ENCODE measurements around the gene MARCHF10.

The MARCHF10 gene

GRCh38 chr17:62753562-62753961 is 54.6 kb downstream of the MARCHF10 start:
- Mint-ChIP-seq H3K36me3 (ENCODE audit: insufficient read depth) (peaks cover 5% of the 10 kb centered on the region), H3K27ac (ENCODE audit: low read depth) (peak overlapping the region; percentile 10), H3K4me1 (no peaks in the 10 kb centered on the region), H3K27me3 (peaks cover 9% of the 10 kb centered on the region), H3K4me3 (no peak overlapping the region), H3K9me3 (no peaks in the 10 kb centered on the region)
- DNase-seq (ENCODE audit: low spot score in 2 of 2) = no peak
- no peak for ATAC-seq (replicated peaks; ENCODE audit: extremely low read depth, poor library complexity, severe bottlenecking)

DNA sequence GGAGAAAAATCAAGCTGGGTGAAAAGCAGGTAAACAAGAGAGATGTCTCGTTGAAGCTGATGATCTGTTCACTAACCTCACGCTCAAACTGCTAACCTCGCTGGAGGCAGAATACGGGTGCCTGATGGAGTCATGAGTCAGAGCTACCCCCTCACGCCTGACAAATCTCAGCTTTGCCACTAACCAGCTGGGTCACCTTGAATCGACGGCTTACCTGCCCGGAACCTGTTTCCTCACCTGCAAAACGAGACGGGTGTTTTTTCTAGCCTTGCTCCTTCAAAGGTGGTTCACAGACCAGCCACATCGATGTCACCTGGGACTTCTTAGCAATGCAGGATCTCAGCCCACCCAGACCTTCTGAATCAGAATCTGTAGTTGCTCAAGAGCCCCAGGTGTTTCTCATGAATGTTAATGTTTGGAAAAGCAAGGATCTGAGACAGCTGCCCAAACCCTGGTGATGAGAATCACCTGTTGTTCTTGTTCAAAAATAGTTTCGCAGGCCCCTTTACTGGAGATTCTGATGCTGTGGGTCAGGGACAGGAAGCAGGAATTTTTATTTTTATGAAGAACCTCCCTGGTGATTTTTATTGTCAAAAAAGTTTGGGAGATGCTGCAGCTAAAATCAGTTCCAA is 56.9 kb downstream of the MARCHF10 start:
- Mint-ChIP-seq H3K27me3 (peaks cover 10% of the 10 kb centered on the region), H3K27ac (ENCODE audit: low read depth) (no peak overlapping the region), H3K36me3 (ENCODE audit: insufficient read depth) (peaks cover 5% of the 10 kb centered on the region), H3K4me3 (no peak overlapping the region), H3K9me3 (no peaks in the 10 kb centered on the region), H3K4me1 (no peaks in the 10 kb centered on the region)
- DNase-seq (ENCODE audit: low spot score in 2 of 2) = no peak
- no peak for ATAC-seq (replicated peaks; ENCODE audit: extremely low read depth, poor library complexity, severe bottlenecking)

- H3K4me3 Mint-ChIP-seq = no peak overlapping the region
- H3K27me3 Mint-ChIP-seq = peaks cover 15% of the 10 kb centered on the region
- no peaks in the 10 kb centered on the region for H3K9me3 Mint-ChIP-seq
- H3K27ac Mint-ChIP-seq (ENCODE audit: low read depth) = no peak overlapping the region
- ATAC-seq (replicated peaks; ENCODE audit: extremely low read depth, poor library complexity, severe bottlenecking) (no peak), DNase-seq (ENCODE audit: low spot score in 2 of 2) (no peak)
- H3K4me1 Mint-ChIP-seq = no peaks in the 10 kb centered on the region
- peaks cover 5% of the 10 kb centered on the region for H3K36me3 Mint-ChIP-seq (ENCODE audit: insufficient read depth)
These were observed 57.5 kb downstream of the MARCHF10 start for GRCh38 chr17:62750631-62751051.

GRCh38 chr17:62749926-62750325 is 58.2 kb downstream of the MARCHF10 start:
- Mint-ChIP-seq H3K4me3 (no peak overlapping the region), H3K4me1 (no peaks in the 10 kb centered on the region), H3K36me3 (ENCODE audit: insufficient read depth) (peaks cover 5% of the 10 kb centered on the region), H3K27ac (ENCODE audit: low read depth) (no peak overlapping the region), H3K9me3 (no peaks in the 10 kb centered on the region), H3K27me3 (peaks cover 19% of the 10 kb centered on the region)
- DNase-seq (ENCODE audit: low spot score in 2 of 2) = no peak
- no peak for ATAC-seq (replicated peaks; ENCODE audit: extremely low read depth, poor library complexity, severe bottlenecking)

GRCh38 chr17:62746941-62747340 is 61.2 kb downstream of the MARCHF10 start:
- Mint-ChIP-seq H3K27ac (ENCODE audit: low read depth) (no peak overlapping the region), H3K36me3 (ENCODE audit: insufficient read depth) (peaks cover 5% of the 10 kb centered on the region), H3K27me3 (peaks cover 45% of the 10 kb centered on the region), H3K4me1 (no peaks in the 10 kb centered on the region), H3K4me3 (no peak overlapping the region), H3K9me3 (no peaks in the 10 kb centered on the region)
- ATAC-seq (replicated peaks; ENCODE audit: extremely low read depth, poor library complexity, severe bottlenecking) (no peak), DNase-seq (ENCODE audit: low spot score in 2 of 2) (no peak)

DNA sequence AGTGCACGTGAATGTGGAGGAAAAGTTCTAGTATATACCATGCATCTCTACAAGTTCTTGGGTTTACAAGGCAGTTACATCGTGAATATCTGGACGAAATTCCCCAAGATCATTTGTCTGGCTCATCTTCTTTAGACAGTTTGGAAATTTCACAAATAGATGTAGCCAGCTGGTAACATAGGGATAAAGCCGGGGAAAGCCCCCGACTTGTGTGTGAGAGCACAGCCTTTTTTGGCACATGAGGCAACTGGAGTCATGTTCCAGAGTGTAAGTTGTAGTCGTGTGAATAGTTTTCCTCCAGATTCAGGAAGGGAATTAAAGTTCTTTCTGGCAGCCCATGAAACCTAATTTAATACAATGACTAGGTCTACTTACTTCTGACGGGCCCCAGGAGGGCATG is 62.3 kb downstream of the MARCHF10 start:
- no peak for ATAC-seq (replicated peaks; ENCODE audit: extremely low read depth, poor library complexity, severe bottlenecking)
- H3K36me3 Mint-ChIP-seq (ENCODE audit: insufficient read depth) = peaks cover 5% of the 10 kb centered on the region
- H3K4me1 Mint-ChIP-seq = no peaks in the 10 kb centered on the region
- no peaks in the 10 kb centered on the region for H3K9me3 Mint-ChIP-seq
- H3K27ac Mint-ChIP-seq (ENCODE audit: low read depth) = no peak overlapping the region
- DNase-seq (ENCODE audit: low spot score in 2 of 2) = no peak
- peaks cover 45% of the 10 kb centered on the region for H3K27me3 Mint-ChIP-seq
- H3K4me3 Mint-ChIP-seq = no peak overlapping the region

- H3K27me3 Mint-ChIP-seq = peaks cover 36% of the 10 kb centered on the region
- H3K36me3 Mint-ChIP-seq (ENCODE audit: insufficient read depth) = no peaks in the 10 kb centered on the region
- H3K9me3 Mint-ChIP-seq = no peaks in the 10 kb centered on the region
- no peak overlapping the region for H3K4me3 Mint-ChIP-seq
- H3K4me1 Mint-ChIP-seq = no peaks in the 10 kb centered on the region
- DNase-seq (ENCODE audit: low spot score in 2 of 2) = no peak
- no peak overlapping the region for H3K27ac Mint-ChIP-seq (ENCODE audit: low read depth)
- ATAC-seq (replicated peaks; ENCODE audit: extremely low read depth, poor library complexity, severe bottlenecking) = no peak
These were observed 63.9 kb downstream of the MARCHF10 start for GRCh38 chr17:62744259-62744658.

- H3K4me3 Mint-ChIP-seq = no peak overlapping the region
- DNase-seq (ENCODE audit: low spot score in 2 of 2) (no peak), ATAC-seq (replicated peaks; ENCODE audit: extremely low read depth, poor library complexity, severe bottlenecking) (no peak)
- H3K36me3 Mint-ChIP-seq (ENCODE audit: insufficient read depth) = no peaks in the 10 kb centered on the region
- H3K4me1 Mint-ChIP-seq = no peaks in the 10 kb centered on the region
- H3K9me3 Mint-ChIP-seq = no peaks in the 10 kb centered on the region
- H3K27me3 Mint-ChIP-seq = peaks cover 36% of the 10 kb centered on the region
- H3K27ac Mint-ChIP-seq (ENCODE audit: low read depth) = no peak overlapping the region
These were observed 66.8 kb downstream of the MARCHF10 start for GRCh38 chr17:62741290-62741689.

DNA sequence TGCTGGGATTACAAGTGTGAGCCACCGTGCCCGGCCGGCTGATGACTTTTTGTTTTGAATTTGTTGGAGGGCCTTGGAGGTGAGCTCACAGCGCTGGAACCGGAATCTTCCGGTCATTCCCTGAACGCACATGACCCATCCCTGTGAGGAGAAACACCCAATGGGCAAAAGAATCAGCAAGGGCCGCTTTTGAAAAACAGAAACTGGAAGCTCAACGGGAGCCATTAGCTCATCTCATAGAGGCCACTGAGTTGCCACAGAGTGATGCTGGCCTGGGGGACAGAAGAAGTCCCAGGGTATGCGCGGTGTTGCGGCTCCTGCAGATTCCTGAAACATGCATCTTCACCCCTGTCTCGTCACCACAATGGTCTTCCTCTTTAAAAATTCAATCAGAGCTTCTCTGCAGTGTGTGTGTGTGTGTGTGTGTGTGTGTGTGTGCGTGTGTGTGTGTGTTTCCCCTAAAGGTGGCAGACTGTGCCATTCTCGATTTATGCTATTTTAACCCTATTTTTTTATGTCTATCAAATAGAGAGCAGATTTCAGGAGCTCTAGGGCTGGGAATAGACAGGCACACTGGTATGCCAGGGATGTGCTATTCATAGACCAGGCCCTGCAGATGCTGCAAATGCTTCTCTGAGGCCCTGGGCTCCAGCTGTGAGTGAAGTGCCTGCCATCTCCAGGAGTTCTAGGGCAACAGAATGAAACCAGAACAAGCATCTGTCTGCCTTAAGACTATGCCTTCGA is 68.3 kb downstream of the MARCHF10 start:
- no peaks in the 10 kb centered on the region for H3K9me3 Mint-ChIP-seq
- DNase-seq (ENCODE audit: low spot score in 2 of 2) (no peak), ATAC-seq (replicated peaks; ENCODE audit: extremely low read depth, poor library complexity, severe bottlenecking) (no peak)
- no peaks in the 10 kb centered on the region for H3K36me3 Mint-ChIP-seq (ENCODE audit: insufficient read depth)
- H3K4me1 Mint-ChIP-seq = no peaks in the 10 kb centered on the region
- H3K27me3 Mint-ChIP-seq = peaks cover 26% of the 10 kb centered on the region
- no peak overlapping the region for H3K27ac Mint-ChIP-seq (ENCODE audit: low read depth)
- no peak overlapping the region for H3K4me3 Mint-ChIP-seq

DNA sequence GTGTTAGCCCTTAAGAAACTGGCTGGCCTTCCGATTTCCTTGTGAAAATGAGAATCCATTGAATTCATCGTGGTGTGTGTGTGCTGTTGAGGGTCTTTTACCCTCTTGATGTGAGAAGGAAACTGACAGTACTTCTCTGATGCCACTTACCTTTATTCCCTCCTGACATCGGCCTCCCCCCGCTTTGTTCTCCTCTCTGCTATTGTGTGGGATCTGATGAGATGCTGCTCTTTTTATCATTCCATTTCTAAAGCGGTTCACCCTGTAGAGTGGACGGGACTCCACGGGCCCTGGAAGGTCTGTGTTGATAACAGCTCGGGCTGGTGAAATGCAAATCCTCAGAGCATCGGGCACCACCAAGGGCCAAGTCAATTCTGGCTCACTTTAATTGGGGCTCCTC is 69.8 kb downstream of the MARCHF10 start:
- H3K9me3 Mint-ChIP-seq = no peaks in the 10 kb centered on the region
- ATAC-seq (replicated peaks; ENCODE audit: extremely low read depth, poor library complexity, severe bottlenecking) = no peak

GRCh38 chr17:62737513-62737912 is 70.6 kb downstream of the MARCHF10 start:
- H3K9me3 Mint-ChIP-seq = no peaks in the 10 kb centered on the region
- H3K27me3 Mint-ChIP-seq = peaks cover 4% of the 10 kb centered on the region
- ATAC-seq (replicated peaks; ENCODE audit: extremely low read depth, poor library complexity, severe bottlenecking) (no peak), DNase-seq (ENCODE audit: low spot score in 2 of 2) (no peak)
- H3K4me1 Mint-ChIP-seq = no peaks in the 10 kb centered on the region
- H3K27ac Mint-ChIP-seq (ENCODE audit: low read depth) = no peak overlapping the region
- no peaks in the 10 kb centered on the region for H3K36me3 Mint-ChIP-seq (ENCODE audit: insufficient read depth)
- H3K4me3 Mint-ChIP-seq = no peak overlapping the region

More for the DNA sequence above, 69.8 kb downstream of the MARCHF10 start:
- Mint-ChIP-seq H3K36me3 (ENCODE audit: insufficient read depth) (no peaks in the 10 kb centered on the region), H3K4me1 (no peaks in the 10 kb centered on the region), H3K27ac (ENCODE audit: low read depth) (no peak overlapping the region), H3K4me3 (no peak overlapping the region), H3K27me3 (peaks cover 12% of the 10 kb centered on the region)
- no peak for DNase-seq (ENCODE audit: low spot score in 2 of 2)

DNA sequence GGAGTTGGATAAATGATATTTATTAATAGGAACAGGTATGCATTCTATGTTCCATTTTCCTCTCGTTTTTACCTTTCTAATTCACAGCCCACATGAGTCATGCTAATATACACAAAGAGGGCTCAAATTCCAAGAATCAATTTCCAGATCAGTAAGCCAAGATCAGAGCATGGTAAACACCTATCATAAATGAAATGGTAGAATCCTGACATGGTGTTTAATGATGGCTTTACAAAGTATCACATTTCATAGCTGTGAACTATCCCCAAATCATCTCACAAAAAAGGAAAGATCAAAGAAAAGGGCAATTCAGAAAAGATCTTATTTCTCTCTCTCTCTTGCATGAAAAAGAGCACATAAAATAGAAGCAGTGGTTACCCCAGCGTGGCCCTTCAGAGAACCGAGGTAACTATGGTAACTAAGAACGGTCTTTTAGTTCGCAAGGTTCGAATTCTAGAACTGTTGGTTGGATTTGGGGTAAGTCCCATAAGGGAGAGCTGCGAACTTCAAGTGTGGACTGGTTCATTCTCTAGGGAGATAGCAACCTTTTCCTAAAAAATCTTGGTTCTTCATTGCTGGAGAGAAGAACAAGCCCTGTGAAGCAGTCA is 73.0 kb downstream of the MARCHF10 start:
- H3K27me3 Mint-ChIP-seq = no peaks in the 10 kb centered on the region
- H3K9me3 Mint-ChIP-seq = no peaks in the 10 kb centered on the region
- no peak overlapping the region for H3K4me3 Mint-ChIP-seq
- H3K27ac Mint-ChIP-seq (ENCODE audit: low read depth) = no peak overlapping the region
- DNase-seq (ENCODE audit: low spot score in 2 of 2) = no peak
- H3K4me1 Mint-ChIP-seq = no peaks in the 10 kb centered on the region
- H3K36me3 Mint-ChIP-seq (ENCODE audit: insufficient read depth) = no peaks in the 10 kb centered on the region
- no peak for ATAC-seq (replicated peaks; ENCODE audit: extremely low read depth, poor library complexity, severe bottlenecking)

- no peak for ATAC-seq (replicated peaks; ENCODE audit: extremely low read depth, poor library complexity, severe bottlenecking)
- Mint-ChIP-seq H3K4me1 (no peaks in the 10 kb centered on the region), H3K27ac (ENCODE audit: low read depth) (no peak overlapping the region), H3K36me3 (ENCODE audit: insufficient read depth) (peaks cover 1% of the 10 kb centered on the region), H3K9me3 (no peaks in the 10 kb centered on the region), H3K4me3 (no peak overlapping the region), H3K27me3 (peaks cover 18% of the 10 kb centered on the region)
- DNase-seq (ENCODE audit: low spot score in 2 of 2) = no peak
These were observed 76.0 kb downstream of the MARCHF10 start for GRCh38 chr17:62732125-62732524.
